NB4 (cell line): Measurements from ENCODE around the gene LRTM2.

ENCODE experiments used
- DNase-seq: peaks from one replicate; pipeline ENCODE4 v3.0.0; 2010; ENCODE audit warnings: low read depth
- H3K4me3 ChIP-seq: one replicate; pipeline ENCODE4 v1.5.1; 2011; ENCODE audit warnings: mild to moderate bottlenecking, low read depth, low read length, moderate library complexity
- CTCF ChIP-seq: IDR thresholded peaks from one replicate; pipeline ENCODE4 v1.5.1; 2012; ENCODE audit warnings: low read depth, low read length
- MAX ChIP-seq: IDR thresholded peaks from 2 replicates; pipeline ENCODE4 v1.6.1; 2011; ENCODE audit warnings: low read depth, low read length
- MYC ChIP-seq: IDR thresholded peaks from 2 replicates; pipeline ENCODE4 v1.6.1; 2011; ENCODE audit warnings: low read depth, low read length
- POLR2A ChIP-seq: IDR thresholded peaks from 2 replicates; pipeline ENCODE4 v1.6.1; 2011; ENCODE audit warnings: mild to moderate bottlenecking; ENCODE audit not compliant: insufficient read length; ENCODE audit errors: extremely low read depth

LRTM2 gene

GRCh38 chr12:1793426-1794210 is 26.7 kb upstream of the LRTM2 start:
- TF ChIP-seq CTCF (no peak), MAX (no peak), POLR2A (no peak), MYC (no peak)
- DNase-seq = no peak
- no peak overlapping the region for H3K4me3 ChIP-seq

- no peak for DNase-seq
- no peak for TF ChIP-seq CTCF
- no peak for TF ChIP-seq MYC
- no peak for TF ChIP-seq POLR2A
- no peak for TF ChIP-seq MAX
- H3K4me3 ChIP-seq = no peak overlapping the region
Observed at GRCh38 chr12:1794440-1795090, 25.8 kb upstream of the LRTM2 start.

- TF ChIP-seq POLR2A (no peak), MYC (no peak), CTCF (no peak), MAX (no peak)
- no peak overlapping the region for H3K4me3 ChIP-seq
- no peak for DNase-seq
Observed at GRCh38 chr12:1795221-1795784, 25.1 kb upstream of the LRTM2 start.

GRCh38 chr12:1795785-1796514 is 24.4 kb upstream of the LRTM2 start:
- peak overlapping the region; percentile 68 for H3K4me3 ChIP-seq
- peak; percentile 97 for DNase-seq
- TF ChIP-seq MYC = peak; percentile 60; the same call in 1 of the 2 replicates
- peak; percentile 51 for TF ChIP-seq CTCF
- peak; percentile 83 for TF ChIP-seq POLR2A
- TF ChIP-seq MAX = peak; percentile 85

- TF ChIP-seq MAX = no peak
- peak; percentile 7 for TF ChIP-seq POLR2A
- no peak for TF ChIP-seq CTCF
- peak overlapping the region; percentile 68 for H3K4me3 ChIP-seq
- DNase-seq = peak; percentile 86
Observed at GRCh38 chr12:1796515-1797010, 23.8 kb upstream of the LRTM2 start.
